A673 (cell line): ENCODE data around the gene KCNK7.

Experiments
- EZH2 ChIP-seq: fragments of 200-600 bp; sonication (generic); IDR thresholded peaks from 2 replicates; pipeline ENCODE4 v1.6.1; 2017; ENCODE audit warnings: borderline replicate concordance, low read depth, mild to moderate bottlenecking, mixed read lengths, antibody characterized with exemption, low read length; ENCODE audit not compliant: poor library complexity, severe bottlenecking
- TF ChIP-seq, protein P1 (sequence below): fragments of 300-800, 200-600 bp; sonication (generic); conservative IDR thresholded peaks from 2 replicates; pipeline ENCODE4 v1.5.1; 2017; ENCODE audit warnings: low read depth, mild to moderate bottlenecking, antibody characterized with exemption, low read length, moderate library complexity, mixed read lengths

DNA sequence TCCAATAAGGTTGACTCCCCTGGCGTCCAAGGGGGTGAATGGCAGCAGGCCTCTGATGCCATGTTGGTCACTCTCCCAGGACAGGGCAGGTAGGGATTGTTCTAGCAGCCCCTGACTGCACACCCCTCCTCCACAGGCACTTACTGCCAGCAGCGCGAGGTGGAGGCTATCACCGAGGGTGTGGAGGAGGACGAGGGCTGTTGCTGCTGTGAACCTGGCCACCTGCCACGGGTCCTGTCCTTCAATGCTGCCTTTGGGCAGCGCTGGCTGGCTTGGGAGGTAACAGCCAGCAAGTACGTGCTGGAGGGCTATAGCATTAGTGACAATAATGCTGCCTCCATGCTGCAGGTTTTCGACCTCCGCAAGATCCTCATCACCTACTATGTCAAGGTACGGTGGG, 34.6 kb upstream of the KCNK7 start:
- TF ChIP-seq EZH2: no peak
- TF ChIP-seq, protein P1, sequence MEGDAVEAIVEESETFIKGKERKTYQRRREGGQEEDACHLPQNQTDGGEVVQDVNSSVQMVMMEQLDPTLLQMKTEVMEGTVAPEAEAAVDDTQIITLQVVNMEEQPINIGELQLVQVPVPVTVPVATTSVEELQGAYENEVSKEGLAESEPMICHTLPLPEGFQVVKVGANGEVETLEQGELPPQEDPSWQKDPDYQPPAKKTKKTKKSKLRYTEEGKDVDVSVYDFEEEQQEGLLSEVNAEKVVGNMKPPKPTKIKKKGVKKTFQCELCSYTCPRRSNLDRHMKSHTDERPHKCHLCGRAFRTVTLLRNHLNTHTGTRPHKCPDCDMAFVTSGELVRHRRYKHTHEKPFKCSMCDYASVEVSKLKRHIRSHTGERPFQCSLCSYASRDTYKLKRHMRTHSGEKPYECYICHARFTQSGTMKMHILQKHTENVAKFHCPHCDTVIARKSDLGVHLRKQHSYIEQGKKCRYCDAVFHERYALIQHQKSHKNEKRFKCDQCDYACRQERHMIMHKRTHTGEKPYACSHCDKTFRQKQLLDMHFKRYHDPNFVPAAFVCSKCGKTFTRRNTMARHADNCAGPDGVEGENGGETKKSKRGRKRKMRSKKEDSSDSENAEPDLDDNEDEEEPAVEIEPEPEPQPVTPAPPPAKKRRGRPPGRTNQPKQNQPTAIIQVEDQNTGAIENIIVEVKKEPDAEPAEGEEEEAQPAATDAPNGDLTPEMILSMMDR: no peak
